ENCODE results near the gene GPR34.
"Not testable (repeated sequence)": the region's sequence is repeated elsewhere in the genome, so short reads cannot be mapped to it uniquely, and the experiment has no call there.

GPR34 gene, protein sequence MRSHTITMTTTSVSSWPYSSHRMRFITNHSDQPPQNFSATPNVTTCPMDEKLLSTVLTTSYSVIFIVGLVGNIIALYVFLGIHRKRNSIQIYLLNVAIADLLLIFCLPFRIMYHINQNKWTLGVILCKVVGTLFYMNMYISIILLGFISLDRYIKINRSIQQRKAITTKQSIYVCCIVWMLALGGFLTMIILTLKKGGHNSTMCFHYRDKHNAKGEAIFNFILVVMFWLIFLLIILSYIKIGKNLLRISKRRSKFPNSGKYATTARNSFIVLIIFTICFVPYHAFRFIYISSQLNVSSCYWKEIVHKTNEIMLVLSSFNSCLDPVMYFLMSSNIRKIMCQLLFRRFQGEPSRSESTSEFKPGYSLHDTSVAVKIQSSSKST

DNA sequence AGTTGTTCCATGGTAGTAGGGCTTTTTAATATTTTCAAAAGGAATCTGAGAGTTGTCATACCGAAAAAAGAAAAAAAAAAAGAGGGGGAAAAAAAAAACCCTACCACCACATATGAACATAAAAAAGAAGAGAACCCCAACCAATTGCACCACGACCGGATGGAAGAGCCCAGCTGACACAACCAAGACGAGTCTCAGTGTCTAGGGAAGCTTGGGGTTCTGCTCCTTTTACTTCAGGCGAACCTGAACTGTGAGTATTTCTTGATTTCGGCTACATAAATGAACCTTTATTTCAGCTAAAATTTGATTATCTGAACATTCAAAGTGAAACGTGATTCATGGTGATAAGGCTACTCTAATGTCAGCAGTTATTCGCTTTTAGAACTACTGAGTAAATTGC, at the start of gene GPR34:
Gene GPR34, plus strand, starts transcription at position 139 of the 400 bp plus-strand sequence. CDS start 6,661 bp downstream, outside the sequence.
- H3K27ac ChIP-seq, result no peak within 1 kb of the TSS
- TF ChIP-seq ZFX (IDR thresholded peaks at IDR 0.05; ENCODE audit: borderline replicate concordance), result no peak
- TF ChIP-seq, protein P1, sequence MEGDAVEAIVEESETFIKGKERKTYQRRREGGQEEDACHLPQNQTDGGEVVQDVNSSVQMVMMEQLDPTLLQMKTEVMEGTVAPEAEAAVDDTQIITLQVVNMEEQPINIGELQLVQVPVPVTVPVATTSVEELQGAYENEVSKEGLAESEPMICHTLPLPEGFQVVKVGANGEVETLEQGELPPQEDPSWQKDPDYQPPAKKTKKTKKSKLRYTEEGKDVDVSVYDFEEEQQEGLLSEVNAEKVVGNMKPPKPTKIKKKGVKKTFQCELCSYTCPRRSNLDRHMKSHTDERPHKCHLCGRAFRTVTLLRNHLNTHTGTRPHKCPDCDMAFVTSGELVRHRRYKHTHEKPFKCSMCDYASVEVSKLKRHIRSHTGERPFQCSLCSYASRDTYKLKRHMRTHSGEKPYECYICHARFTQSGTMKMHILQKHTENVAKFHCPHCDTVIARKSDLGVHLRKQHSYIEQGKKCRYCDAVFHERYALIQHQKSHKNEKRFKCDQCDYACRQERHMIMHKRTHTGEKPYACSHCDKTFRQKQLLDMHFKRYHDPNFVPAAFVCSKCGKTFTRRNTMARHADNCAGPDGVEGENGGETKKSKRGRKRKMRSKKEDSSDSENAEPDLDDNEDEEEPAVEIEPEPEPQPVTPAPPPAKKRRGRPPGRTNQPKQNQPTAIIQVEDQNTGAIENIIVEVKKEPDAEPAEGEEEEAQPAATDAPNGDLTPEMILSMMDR (IDR thresholded peaks at IDR 0.05), result no peak

DNA sequence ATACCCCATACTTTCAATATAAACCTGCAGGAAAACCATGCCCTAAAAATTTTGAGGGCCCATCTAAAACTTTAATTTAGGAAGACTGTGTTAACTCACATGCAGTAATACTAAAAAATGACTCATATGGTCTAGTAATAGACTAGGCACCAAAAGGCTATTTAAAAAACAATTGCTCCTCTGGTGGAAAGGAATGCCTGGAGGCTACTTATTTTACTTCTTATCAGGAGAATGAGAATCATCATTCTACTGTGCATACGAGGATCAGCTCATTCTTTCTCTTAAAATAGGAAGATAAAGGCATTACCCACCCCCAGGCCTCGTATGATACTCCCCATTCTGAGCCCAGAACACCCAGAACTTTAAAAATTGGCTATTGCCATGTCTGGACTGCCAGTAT, 42.6 kb upstream of the GPR34 start:
- H3K27ac ChIP-seq, result not testable (repeated sequence)

DNA sequence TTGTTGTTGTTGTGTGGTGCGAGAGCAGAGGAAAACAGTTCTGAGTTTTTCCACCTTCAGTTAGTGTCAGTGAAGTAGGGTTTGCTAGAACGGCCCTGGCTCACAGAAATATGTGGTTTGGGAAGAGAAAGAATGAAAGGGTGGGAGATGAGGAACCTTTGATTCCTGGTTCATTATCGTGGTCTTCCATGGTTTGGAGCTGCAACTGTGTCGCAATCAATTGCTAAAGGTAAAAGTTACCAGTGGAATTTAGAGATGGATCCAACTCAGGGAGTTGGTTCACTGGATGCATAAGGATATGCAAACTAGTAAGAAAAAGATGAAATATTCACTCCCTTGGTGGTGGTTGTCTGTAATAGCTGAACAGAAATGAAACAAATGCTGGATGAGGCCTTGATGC, 35.6 kb upstream of the GPR34 start:
- H3K27ac ChIP-seq, result no peak overlapping the region
- no peak for TF ChIP-seq ZFX (IDR thresholded peaks at IDR 0.05; ENCODE audit: borderline replicate concordance)
- TF ChIP-seq, protein P1 (IDR thresholded peaks at IDR 0.05), result no peak

DNA sequence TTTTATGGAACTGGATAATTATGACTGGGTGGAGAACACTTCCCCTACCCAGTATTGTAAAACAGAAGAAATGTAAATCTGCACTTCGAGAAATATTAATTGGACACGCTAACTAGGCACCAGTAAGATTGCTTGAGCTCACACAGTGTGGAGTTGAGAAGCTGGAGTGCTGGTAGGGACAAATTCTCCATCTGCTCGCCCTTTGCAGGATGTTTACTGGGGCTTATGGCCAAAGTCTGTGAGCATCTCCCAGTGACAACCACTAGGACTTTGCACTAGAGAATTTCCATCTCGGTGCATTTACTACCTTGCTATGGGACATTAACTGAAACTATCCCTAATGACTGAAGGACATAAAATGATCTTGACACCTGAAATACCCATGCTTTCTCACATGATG, 33.7 kb upstream of the GPR34 start:
- TF ChIP-seq, protein P1 (IDR thresholded peaks at IDR 0.05), result no peak
- no peak overlapping the region for H3K27ac ChIP-seq

DNA sequence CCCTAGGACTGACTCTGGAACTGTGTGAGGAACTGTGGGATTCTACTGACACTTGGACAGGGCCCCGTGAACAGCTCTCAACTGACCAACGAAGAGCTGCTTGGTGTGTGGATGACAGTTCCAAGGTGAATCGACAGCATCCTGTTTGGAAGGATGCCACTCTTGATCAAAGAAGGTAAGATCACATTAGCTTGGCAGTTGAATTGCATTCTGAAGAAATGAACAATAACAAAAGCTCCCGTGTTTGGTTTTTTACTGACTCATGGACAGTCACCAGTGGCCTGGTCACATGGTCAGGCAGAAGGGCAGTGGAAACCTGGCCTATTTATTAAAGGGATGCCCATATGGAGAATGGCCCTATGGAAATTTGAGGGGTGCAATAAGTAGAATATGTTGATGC, 33.1 kb upstream of the GPR34 start:
- H3K27ac ChIP-seq, result no peak overlapping the region
- no peak for TF ChIP-seq ZFX (IDR thresholded peaks at IDR 0.05; ENCODE audit: borderline replicate concordance)
- TF ChIP-seq, protein P1 (IDR thresholded peaks at IDR 0.05), result no peak

DNA sequence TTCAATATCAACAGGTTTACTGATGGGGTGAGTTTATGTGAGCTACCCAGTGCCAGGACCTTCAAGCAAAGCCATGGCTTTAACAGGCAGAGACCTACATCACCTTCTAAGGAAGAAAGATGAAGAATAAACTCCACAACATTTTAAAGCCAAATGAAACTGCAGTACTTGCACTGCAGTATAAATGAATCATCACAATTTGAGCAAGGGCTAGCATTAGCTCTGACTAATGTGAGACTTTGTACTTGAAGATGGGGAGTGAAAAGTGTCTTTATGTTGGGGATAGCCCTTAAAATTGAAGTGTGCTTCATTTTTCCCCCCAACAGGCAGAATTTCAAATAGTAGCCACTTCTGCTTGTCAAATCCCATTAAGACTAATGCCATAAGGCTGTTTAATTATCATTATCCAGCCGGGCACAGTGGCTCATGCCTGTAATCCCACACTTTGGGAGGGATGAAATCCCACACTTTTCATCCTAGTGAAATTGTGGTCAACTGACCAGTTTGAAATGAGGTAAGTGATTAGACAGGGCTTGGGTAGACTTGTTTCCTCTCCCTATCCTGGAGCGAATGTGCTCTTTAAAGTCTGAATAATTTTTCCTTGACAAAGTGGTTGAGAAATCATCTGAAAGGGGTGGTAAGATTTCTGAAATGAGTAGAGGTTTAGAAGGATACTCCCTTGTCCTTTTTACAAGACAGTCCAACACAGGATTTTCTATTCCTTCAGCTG, 27.2 kb upstream of the GPR34 start:
- TF ChIP-seq, protein P1 (IDR thresholded peaks at IDR 0.05), result no peak
- TF ChIP-seq ZFX (IDR thresholded peaks at IDR 0.05; ENCODE audit: borderline replicate concordance), result no peak
- no peak overlapping the region for H3K27ac ChIP-seq

DNA sequence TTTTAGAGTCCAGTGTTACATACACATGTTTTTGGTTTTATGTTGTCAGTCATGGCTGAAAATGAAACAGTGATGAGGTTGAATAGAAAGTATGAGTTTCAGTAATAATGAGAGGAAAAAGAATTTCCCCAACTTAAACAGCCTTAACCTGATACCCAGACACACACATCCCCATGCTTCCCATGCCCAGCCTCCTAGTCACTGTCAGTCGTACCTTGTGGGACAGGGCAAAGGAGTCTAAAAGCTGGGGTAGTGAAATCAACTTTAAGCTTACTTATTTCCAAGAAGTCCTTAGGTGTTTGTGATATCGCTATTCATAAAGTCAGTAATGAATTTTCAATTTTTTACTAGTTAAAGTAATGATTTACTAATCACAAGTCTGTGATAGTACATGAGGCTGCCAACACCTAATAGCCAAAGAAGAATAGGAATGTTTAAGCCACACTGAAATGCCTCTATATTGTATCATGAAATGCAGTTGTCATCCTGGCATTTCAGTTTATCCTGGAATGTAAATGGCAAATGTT, 24.3 kb upstream of the GPR34 start:
- no peak overlapping the region for H3K27ac ChIP-seq
- no peak for TF ChIP-seq ZFX (IDR thresholded peaks at IDR 0.05; ENCODE audit: borderline replicate concordance)
- TF ChIP-seq, protein P1 (IDR thresholded peaks at IDR 0.05), result no peak
